GM11168 (cell line): ENCODE data around the gene HOXA2.

ENCODE experiments used
- in situ Hi-C: fragments of 300-500 bp; cut with MboI; formaldehyde crosslinking; loops from one replicate; pipeline ENCODE4 v1.12.0; 2022; ENCODE audit warnings: low sequenced_read_pairs; ENCODE audit not compliant: unreplicated experiment

Gene HOXA2

DNA sequence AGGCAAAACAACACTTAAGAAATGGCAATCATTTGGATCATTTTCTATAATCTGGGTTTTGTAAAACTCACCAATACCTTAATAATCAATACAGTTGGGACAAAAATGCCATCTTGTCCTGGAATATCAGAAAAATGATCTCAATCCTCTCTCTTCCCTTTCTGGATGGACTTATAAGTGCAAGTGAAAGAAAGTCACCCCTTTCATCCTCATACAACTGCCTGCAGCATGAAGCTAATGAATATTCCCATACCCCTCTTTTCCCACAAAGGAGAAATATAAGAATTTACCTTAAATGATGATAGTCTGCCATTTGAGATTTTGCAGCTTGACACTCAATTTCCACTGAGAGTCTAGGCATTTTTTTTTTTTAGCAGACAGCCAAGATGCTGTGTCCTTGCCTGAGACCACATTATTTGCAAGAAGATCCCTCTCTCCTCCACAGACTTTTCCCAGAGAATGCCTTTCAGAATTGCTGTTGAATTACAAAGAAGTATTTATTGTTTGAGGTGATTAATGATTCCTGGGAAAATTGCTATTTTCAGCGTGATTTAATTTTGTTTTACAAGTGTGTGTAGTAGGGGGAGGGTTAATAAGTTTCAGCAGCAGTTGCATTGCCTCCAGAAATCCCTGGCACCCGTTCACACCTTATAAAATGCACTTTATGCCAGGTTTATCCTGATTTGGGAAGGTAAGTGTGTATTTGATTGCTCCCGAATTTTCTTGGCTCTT lies 24.3 kb upstream of the HOXA2 start:
- in situ Hi-C loops, result no loop called here

GRCh38 chr7:27125986-27126394 lies 23.5 kb upstream of the HOXA2 start:
- in situ Hi-C loops, result no loop called here

- in situ Hi-C loops, result no loop called here
Observed at GRCh38 chr7:27124902-27125689, 22.6 kb upstream of the HOXA2 start.

DNA sequence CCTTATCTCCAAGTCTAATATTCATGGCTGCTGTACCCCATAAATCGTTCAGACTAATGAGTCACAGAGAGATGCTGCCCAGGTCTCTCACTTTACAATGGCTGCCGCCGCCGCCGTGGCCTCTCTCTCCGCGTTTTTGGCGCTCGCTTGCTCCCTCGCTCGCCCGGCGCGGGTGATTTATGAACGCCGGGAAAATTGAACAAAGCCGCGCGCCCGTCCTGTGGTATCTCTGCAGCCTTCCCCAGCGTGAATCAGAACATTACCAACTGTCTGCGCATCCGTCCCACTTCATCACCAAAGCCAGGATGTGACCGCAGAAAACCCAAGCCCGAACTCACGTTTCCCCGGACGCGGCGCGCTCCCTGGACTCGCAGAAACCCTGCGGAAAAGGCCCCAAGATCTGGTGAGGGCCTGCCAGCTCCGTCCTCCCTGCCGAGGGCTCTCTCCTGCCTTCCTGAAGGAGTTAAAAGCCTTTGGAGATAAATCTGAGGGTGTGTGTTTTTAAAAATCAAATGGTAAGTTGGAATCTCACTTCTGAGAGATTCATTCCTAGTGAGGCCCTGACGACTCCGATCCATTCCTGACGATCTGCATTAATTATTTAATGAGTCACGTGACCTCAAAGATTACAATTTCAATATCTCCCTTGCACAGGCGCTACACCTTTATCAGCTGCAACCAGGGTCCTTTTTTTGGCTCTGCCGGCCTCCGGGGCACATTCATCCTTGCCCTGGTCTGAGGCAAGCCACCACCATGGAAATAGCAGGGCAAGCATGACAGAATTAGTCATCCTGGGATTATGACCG lies 21.8 kb upstream of the HOXA2 start:
- in situ Hi-C loops, result no loop called here

DNA sequence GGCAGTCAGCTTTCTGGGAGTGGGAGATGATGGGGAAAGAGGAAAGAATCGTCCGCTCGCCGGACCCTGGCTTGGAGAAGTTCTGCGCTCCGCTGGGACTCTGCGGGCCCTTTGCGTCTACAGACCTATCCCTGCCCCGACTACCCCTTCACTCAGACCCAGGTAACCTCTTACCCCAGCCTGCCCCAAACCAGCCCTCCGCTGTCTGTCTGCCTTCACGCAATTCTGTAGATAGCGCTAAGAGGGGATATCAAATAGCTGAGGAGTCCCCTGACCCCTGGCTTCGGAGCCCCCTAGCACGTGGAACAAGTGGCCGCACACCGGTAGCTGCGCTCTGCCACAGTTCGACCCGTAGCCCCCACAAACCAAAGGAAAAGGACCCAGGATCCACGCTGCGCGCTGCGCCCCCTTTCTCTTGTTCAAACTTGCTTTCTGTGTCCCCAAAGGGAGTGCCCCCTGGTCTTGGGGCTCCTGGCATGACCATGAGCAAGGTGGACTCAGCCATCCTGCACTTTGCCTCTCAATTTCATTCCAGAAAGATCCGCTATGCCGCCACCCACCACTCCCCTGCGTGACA lies 21.1 kb upstream of the HOXA2 start:
- in situ Hi-C loops, result no loop called here

GRCh38 chr7:27123007-27123476 lies 20.6 kb upstream of the HOXA2 start:
- in situ Hi-C loops, result no loop called here

DNA sequence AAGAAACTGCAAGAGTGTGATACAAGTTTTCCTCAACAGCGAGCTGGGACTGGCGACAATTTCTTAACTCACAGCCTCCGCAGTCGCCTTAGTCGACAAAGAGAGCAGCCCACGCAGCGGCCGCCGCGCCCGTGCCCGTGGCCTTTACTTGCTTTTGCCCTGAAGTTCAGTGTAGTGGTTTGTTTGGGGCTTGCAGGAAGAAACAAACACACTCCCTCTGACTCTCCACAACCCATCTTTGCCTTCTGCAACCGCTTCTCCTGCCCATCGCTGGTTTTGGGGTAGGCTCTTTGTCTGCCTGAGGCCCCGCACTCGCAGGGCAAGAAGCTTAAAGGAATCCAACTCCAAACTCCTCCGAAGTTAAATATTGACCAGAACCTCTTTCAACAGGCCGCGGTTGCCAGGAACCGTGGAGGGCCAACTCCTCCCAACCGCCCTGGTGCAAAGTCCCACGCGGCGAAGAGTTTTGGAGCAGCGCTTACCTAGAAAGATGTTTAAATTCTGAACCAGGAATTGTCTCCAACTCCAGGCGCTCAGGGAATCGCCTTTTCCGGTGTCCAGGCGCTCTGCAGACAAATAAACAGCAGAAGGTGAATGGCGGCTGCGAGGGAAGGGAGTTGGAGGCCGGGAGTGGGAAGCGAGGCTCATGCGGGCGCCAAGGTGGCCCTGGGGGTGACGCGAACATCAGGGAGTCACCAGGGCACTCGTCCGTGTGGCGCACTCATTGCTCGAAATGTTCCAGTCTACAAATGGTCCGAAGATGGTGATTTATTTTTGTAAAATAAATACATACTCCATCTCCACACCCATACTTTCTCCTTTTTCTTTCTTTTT lies 19.8 kb upstream of the HOXA2 start:
- in situ Hi-C loops, result no loop called here

- in situ Hi-C loops, result no loop called here
Observed at GRCh38 chr7:27121684-27122076, 19.2 kb upstream of the HOXA2 start.

DNA sequence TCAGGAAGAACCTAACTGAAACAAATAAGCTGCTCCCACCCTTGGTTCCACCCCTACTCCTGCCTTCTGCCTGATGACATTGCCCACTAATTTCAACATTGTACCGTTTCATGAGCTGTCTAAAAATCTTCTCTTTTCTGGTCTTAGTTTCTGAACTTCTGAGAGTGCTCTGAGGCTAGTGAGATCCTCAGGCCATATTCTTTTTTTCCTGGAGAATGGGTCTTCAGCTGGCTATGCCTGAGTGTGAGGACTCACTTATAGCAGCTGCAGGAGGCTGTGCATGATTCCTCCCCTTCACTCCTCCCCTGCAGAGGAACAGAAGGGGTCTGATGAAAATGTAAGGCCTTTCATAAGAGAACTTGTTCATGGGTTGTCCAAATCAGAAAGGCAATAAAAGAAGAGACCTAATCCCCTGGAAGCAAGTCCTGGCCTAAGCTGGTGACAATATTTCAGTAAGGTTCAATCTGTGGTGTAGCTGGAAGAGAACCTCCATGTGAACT lies 17.0 kb upstream of the HOXA2 start:
- in situ Hi-C loops, result no loop called here

DNA sequence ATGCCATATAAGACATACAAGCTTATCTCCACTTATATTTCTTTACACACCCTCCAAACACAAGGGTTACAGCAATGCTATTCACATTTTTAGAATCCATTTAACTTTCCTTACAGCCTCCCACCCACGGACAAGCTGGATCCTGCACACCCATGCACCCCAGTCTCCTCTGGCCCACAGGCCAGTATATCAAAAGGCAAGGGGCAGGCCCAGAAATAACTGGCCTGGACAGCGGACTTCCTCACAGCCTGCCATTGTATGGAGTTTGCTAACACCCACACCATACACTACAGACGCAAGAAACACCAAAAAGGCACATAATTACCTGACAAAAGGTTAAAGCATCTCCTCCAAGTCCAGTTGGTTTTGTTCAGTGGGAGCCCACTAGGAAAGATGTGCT lies 16.1 kb upstream of the HOXA2 start:
- in situ Hi-C loops, result no loop called here

GRCh38 chr7:27117887-27118491 lies 15.5 kb upstream of the HOXA2 start:
- in situ Hi-C loops, result no loop called here

- in situ Hi-C loops, result no loop called here
Observed at GRCh38 chr7:27116962-27117886, 14.7 kb upstream of the HOXA2 start.

DNA sequence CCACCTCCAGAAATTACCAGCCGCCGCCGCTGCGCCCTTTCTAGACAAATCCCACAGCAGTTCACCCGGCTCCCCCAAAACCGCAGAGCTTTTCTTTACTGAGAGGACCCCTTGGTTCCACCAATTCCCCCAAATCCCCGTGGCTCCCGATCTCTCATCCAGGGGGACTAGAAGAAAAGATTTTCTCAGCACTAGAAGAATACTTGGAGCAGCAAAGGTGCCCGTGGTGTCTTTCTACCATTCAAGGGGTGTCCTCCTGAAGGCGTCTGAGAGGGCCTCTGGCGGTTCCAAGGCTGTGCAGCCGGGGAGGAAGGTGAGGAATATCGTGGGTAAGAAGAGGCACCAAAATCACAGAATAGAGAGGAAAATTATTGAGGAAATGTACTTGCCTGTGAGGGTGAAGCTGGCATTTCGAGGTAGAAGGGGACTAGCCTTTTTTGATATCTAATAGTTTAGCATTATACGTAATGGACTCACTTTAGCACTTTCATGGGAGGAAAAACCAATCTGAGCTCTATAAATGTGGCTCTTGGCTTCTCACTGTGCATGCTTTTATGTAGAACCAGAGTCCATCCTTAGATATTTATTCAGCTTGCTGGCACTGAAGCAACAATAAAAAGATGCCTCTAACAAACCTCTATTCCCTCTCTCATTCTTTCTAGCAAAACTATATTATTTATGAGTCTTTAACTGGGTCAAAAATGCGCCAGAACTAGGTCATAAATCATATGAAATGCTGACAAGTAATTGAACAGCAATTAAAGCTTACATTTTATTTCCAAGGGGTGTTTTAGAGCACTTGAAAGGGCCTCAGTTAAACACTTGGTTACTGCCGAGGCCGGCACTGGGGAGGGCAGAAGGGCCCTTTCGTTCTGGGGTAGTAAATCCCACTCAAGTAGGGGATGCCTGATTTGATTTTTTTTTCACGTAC lies 13.8 kb upstream of the HOXA2 start:
- in situ Hi-C loops, result no loop called here

- in situ Hi-C loops, result no loop called here
Observed at GRCh38 chr7:27115221-27116026, 12.9 kb upstream of the HOXA2 start.

DNA sequence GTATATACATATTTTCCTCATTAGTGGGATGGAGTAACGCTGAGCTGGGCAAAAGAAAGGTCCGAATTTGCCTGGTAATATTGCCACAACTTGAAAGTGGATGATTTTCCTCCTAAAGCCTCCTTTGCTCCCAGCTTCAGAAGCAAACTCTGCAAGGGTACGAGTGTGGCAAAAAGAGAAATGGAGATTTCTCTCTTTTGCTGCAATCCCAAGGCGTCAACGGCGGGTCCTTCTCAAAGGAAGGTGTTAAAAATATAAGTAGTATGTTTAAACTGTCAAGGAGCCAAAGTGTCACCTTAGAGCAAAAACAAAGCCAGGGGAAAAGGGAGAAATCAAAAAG lies 12.4 kb upstream of the HOXA2 start:
- in situ Hi-C loops, result no loop called here
